Gastroesophageal sphincter (tissue), 4 donors: Measurements from ENCODE around the gene KIRREL3. TPM values are rescaled to one million over a fixed set of nuclear protein-coding genes. Genes with fewer than 3 reads are reported as not detected.

Source experiments
- ATAC-seq: fragments of 150-250 bp; one replicate; pipeline ENCODE4 v1.9.1; 2016; ENCODE audit warnings: mild to moderate bottlenecking, moderate library complexity
- H3K27ac ChIP-seq, 4 donors: fragments of 200-600 bp; sonication (generic) in 3 of 4; 1 replicate in 3 of 4; 2 replicates in 1 of 4; pipeline ENCODE4 v1.5.1; 2016 to 2019
- H3K27me3 ChIP-seq: fragments of 200-600 bp; sonication (generic); one replicate; pipeline ENCODE4 v1.5.1; 2019
- H3K36me3 ChIP-seq, 2 donors: fragments of 200-600 bp; sonication (generic); one replicate each; pipeline ENCODE4 v1.5.1; 2019; ENCODE audit warnings: control low read depth in 1 of 2
- H3K4me1 ChIP-seq, 3 donors: fragments of 200-600 bp; sonication (generic); 1 replicate in 2 of 3; 2 replicates in 1 of 3; pipeline ENCODE4 v1.5.1; 2016 to 2019; ENCODE audit warnings: control low read depth in 2 of 3
- H3K4me3 ChIP-seq, 2 donors: fragments of 200-600 bp; sonication (generic); one replicate each; pipeline ENCODE4 v1.5.1; 2019; ENCODE audit warnings: mild to moderate bottlenecking in 1 of 2, moderate library complexity in 1 of 2
- H3K9me3 ChIP-seq, 3 donors: fragments of 200-600 bp; sonication (generic); one replicate each; pipeline ENCODE4 v1.5.1; 2017 to 2019; ENCODE audit warnings: control low read depth in 2 of 3
- CTCF ChIP-seq, 4 experiments: fragments of 200-600 bp in 2 of 4; fragments of 450-650 bp in 2 of 4; sonication (generic) in 1 of 4; IDR thresholded peaks; one replicate each; pipeline ENCODE4 v1.5.1; 2017 to 2019; ENCODE audit warnings: antibody characterized with exemption in 4 of 4, mild to moderate bottlenecking in 2 of 4, moderate library complexity in 2 of 4
- EP300 ChIP-seq: sonication (generic); formaldehyde crosslinking; IDR thresholded peaks from one replicate; pipeline ENCODE4 v1.6.1; 2017; ENCODE audit warnings: antibody characterized with exemption, mild to moderate bottlenecking
- POLR2A ChIP-seq, 2 donors: fragments of 450-650 bp; IDR thresholded peaks; one replicate each; pipeline ENCODE4 v1.6.1; 2017; ENCODE audit warnings: antibody characterized with exemption in 2 of 2, mild to moderate bottlenecking in 2 of 2, moderate library complexity in 1 of 2
- POLR2AphosphoS5 ChIP-seq: sonication (generic); formaldehyde crosslinking; IDR thresholded peaks from one replicate; pipeline ENCODE4 v1.6.1; 2017; ENCODE audit warnings: antibody characterized with exemption
- WGBS, 2 donors: methylation state at CpG; one replicate each; pipeline ENCODE4 v1.1.5; 2018; ENCODE audit warnings: low coverage in 1 of 2; 5-methylcytosine and 5-hydroxymethylcytosine counted together
- total RNA-seq, 4 donors: library from RNA; depleted of rRNA; stranded (reverse); fragments of >200 nt; gene quantifications; one replicate each; pipeline ENCODE4 v1.1.0, GENCODE V29; 2016

Gene KIRREL3
- total RNA-seq, 4 donors from 2014 or later, result 0.54 to 3.9 (median 1.4) TPM

- ATAC-seq, result no peak
- no peak for TF ChIP-seq POLR2A (IDR thresholded peaks at IDR 0.05)
- TF ChIP-seq EP300, result no peak
- no peak for TF ChIP-seq POLR2AphosphoS5
- TF ChIP-seq CTCF (IDR thresholded peaks at IDR 0.05), result no peak
- H3K4me3 ChIP-seq, result no peak overlapping the region
- H3K27me3 ChIP-seq, result peaks cover 20% of the 10 kb centered on the region
- no peaks in the 10 kb centered on the region for H3K4me1 ChIP-seq
- no peaks in the 10 kb centered on the region for H3K36me3 ChIP-seq
- no peaks in the 10 kb centered on the region for H3K9me3 ChIP-seq
- H3K27ac ChIP-seq, result no peak overlapping the region
- WGBS, 2 donors, result 50 to 55% methylated on average over 2 of the region's 2 CpGs
Observed at GRCh38 chr11:126782810-126783209, 217.8 kb downstream of the KIRREL3 start.

- Histone ChIP-seq H3K36me3 (no peaks in the 10 kb centered on the region), H3K27me3 (peaks cover 22% of the 10 kb centered on the region), H3K9me3 (no peaks in the 10 kb centered on the region), H3K4me3 (no peak overlapping the region), H3K27ac (no peak overlapping the region), H3K4me1 (no peaks in the 10 kb centered on the region)
- 53 to 58% methylated on average over 5 of the region's 5 CpGs for WGBS, 2 donors
- TF ChIP-seq POLR2AphosphoS5 (no peak), POLR2A (IDR thresholded peaks at IDR 0.05) (no peak), CTCF (IDR thresholded peaks at IDR 0.05) (no peak), EP300 (no peak)
- no peak for ATAC-seq
Observed at GRCh38 chr11:126781942-126782341, 218.6 kb downstream of the KIRREL3 start.

- Histone ChIP-seq H3K27me3 (peaks cover 41% of the 10 kb centered on the region), H3K4me3 (no peak overlapping the region), H3K36me3 (no peaks in the 10 kb centered on the region), H3K9me3 (no peaks in the 10 kb centered on the region), H3K4me1 (no peaks in the 10 kb centered on the region), H3K27ac (no peak overlapping the region)
- WGBS, 2 donors, result 60% methylated on average over 1 of the region's 3 CpGs; no CpG with 5 or more reads in 1 of the 2 donors
- no peak for TF ChIP-seq POLR2AphosphoS5
- TF ChIP-seq POLR2A (IDR thresholded peaks at IDR 0.05), result no peak
- TF ChIP-seq CTCF (IDR thresholded peaks at IDR 0.05), result no peak
- no peak for TF ChIP-seq EP300
- ATAC-seq, result no peak
Observed at GRCh38 chr11:126776119-126776518, 224.5 kb downstream of the KIRREL3 start.

- no peak for ATAC-seq
- WGBS, 2 donors, result 76 to 80% methylated on average over 1 to 8 of the region's 8 CpGs
Observed at GRCh38 chr11:126772267-126772666, 228.3 kb downstream of the KIRREL3 start.

More at GRCh38 chr11:126772267-126772666, 228.3 kb downstream of the KIRREL3 start:
- Histone ChIP-seq H3K27ac (no peak overlapping the region), H3K36me3 (no peaks in the 10 kb centered on the region), H3K4me3 (no peak overlapping the region), H3K4me1 (no peaks in the 10 kb centered on the region), H3K9me3 (no peaks in the 10 kb centered on the region), H3K27me3 (peaks cover 21% of the 10 kb centered on the region)
- no peak for TF ChIP-seq POLR2A (IDR thresholded peaks at IDR 0.05)
- no peak for TF ChIP-seq CTCF (IDR thresholded peaks at IDR 0.05)
- no peak for TF ChIP-seq EP300
- TF ChIP-seq POLR2AphosphoS5, result no peak
